HepG2 (cell line): ENCODE measurements around the gene SMYD4. TPM values are rescaled to one million over a fixed set of nuclear protein-coding genes. Genes with fewer than 3 reads are reported as not detected.

Experiments
- GABPB1 ChIP-seq: IDR thresholded peaks from 2 replicates; pipeline ENCODE4 v1.6.1; 2016; ENCODE audit warnings: mild to moderate bottlenecking, missing genetic modification reagents, moderate library complexity, missing compliant biosample characterization
- GPN1 ChIP-seq: sonication (generic); formaldehyde crosslinking; IDR thresholded peaks from 2 replicates; pipeline ENCODE4 v1.5.1; 2020; ENCODE audit warnings: missing genetic modification reagents, borderline replicate concordance
- HOXA5 ChIP-seq: sonication (generic); formaldehyde crosslinking; IDR thresholded peaks from 2 replicates; pipeline ENCODE4 v1.4.0; 2020; ENCODE audit warnings: missing genetic modification reagents
- MLLT10 ChIP-seq: sonication (generic); formaldehyde crosslinking; IDR thresholded peaks from 2 replicates; pipeline ENCODE4 v1.4.0; 2020; ENCODE audit warnings: missing genetic modification reagents
- SAP130 ChIP-seq: IDR thresholded peaks from 2 replicates; pipeline ENCODE4 v1.6.1; 2016; ENCODE audit warnings: low read depth
- SOX5 ChIP-seq: IDR thresholded peaks from 2 replicates; pipeline ENCODE4 v1.6.1; 2016; ENCODE audit warnings: borderline replicate concordance
- ZHX2 ChIP-seq, 2 experiments: sonication (generic) in 1 of 2; formaldehyde crosslinking in 1 of 2; IDR thresholded peaks; 2 replicates each; pipeline versions ENCODE4 v1.6.1 to v1.9.0; 2014 to 2022; ENCODE audit warnings: antibody characterized with exemption in 1 of 2, borderline replicate concordance in 1 of 2, inconsistent platforms in 1 of 2, low read depth in 1 of 2, missing genetic modification reagents in 1 of 2
- ZMYM3 ChIP-seq: sonication (generic); formaldehyde crosslinking; IDR thresholded peaks from 2 replicates; pipeline ENCODE4 v1.5.1; 2020; ENCODE audit warnings: mild to moderate bottlenecking, missing genetic modification reagents
- ZNF672 ChIP-seq: sonication (generic); formaldehyde crosslinking; IDR thresholded peaks from 2 replicates; pipeline ENCODE4 v1.8.1; 2022; ENCODE audit warnings: missing genetic modification reagents
- polyA plus RNA-seq, 8 experiments: library from polyadenylated mRNA; depleted of rRNA in 3 of 8; stranded (reverse) in 7 of 8; unstranded in 1 of 8; fragments of >200 nt; fragmentation: Illumina TruSeq in 4 of 8; extraction: Trizol in 4 of 8; gene quantifications; 2 replicates each; pipeline versions ENCODE4 v1.2.1 to v1.2.3, GENCODE V29; 2011 to 2016; ENCODE audit warnings: low read depth in 4 of 8, missing spikeins in 1 of 8, mixed read lengths in 1 of 8; ENCODE audit not compliant: insufficient read depth in 1 of 8
- total RNA-seq, 5 experiments: library from RNA; depleted of rRNA; stranded (reverse); fragments of >200 nt; fragmentation: Illumina TruSeq; extraction: Trizol; gene quantifications; 2 replicates each; pipeline ENCODE4 v1.2.3, GENCODE V29; 2016; ENCODE audit warnings: low read depth in 1 of 5
- TF ChIP-seq, protein P1 (sequence below): sonication (generic); formaldehyde crosslinking; conservative IDR thresholded peaks from 2 replicates; pipeline ENCODE4 v1.4.0; 2020; ENCODE audit warnings: missing genetic modification reagents
- TF ChIP-seq, protein P2 (sequence below): sonication (generic); formaldehyde crosslinking; IDR thresholded peaks from 2 replicates; pipeline ENCODE4 v1.5.0; 2020; ENCODE audit warnings: missing genetic modification reagents
- TF ChIP-seq, protein P3 (sequence below): sonication (generic); formaldehyde crosslinking; IDR thresholded peaks from 2 replicates; pipeline ENCODE4 v1.4.0; 2020; ENCODE audit warnings: mild to moderate bottlenecking, low read depth, missing genetic modification reagents
- TF ChIP-seq, protein P4 (sequence below): sonication (generic); formaldehyde crosslinking; IDR thresholded peaks from 2 replicates; pipeline ENCODE4 v1.4.0; 2020; ENCODE audit warnings: missing genetic modification reagents

Gene SMYD4
- total and polyA plus RNA-seq, 2 of the 13 experiments (the other 11 are each of a cell fraction or from before 2014, with no cell fraction given) = 7.4 to 11.3 TPM

GRCh38 chr17:1745513-1746020 lies 84.1 kb downstream of the SMYD4 start (continued):
- TF ChIP-seq ZMYM3 (CRISPR knock-in tag) (peak; percentile 35; the same call in 1 of the 2 replicates), ZHX2 (IDR thresholded peaks at IDR 0.05; ENCODE audit: low read depth) (no peak), ZHX2 (CRISPR knock-in tag; IDR thresholded peaks at IDR 0.05; ENCODE audit: borderline replicate concordance) (no peak), SOX5 (CRISPR knock-in tag) (no peak), SAP130 (CRISPR knock-in tag) (peak; percentile 24; the same call in 1 of the 2 replicates), GABPB1 (no peak), GPN1 (CRISPR knock-in tag) (no peak), MLLT10 (CRISPR knock-in tag) (no peak), HOXA5 (CRISPR knock-in tag) (no peak), ZNF672 (CRISPR knock-in tag) (no peak)
- TF ChIP-seq, protein P1, sequence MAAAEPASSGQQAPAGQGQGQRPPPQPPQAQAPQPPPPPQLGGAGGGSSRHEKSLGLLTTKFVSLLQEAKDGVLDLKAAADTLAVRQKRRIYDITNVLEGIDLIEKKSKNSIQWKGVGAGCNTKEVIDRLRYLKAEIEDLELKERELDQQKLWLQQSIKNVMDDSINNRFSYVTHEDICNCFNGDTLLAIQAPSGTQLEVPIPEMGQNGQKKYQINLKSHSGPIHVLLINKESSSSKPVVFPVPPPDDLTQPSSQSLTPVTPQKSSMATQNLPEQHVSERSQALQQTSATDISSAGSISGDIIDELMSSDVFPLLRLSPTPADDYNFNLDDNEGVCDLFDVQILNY (CRISPR knock-in tag) = no peak
- TF ChIP-seq, protein P2, sequence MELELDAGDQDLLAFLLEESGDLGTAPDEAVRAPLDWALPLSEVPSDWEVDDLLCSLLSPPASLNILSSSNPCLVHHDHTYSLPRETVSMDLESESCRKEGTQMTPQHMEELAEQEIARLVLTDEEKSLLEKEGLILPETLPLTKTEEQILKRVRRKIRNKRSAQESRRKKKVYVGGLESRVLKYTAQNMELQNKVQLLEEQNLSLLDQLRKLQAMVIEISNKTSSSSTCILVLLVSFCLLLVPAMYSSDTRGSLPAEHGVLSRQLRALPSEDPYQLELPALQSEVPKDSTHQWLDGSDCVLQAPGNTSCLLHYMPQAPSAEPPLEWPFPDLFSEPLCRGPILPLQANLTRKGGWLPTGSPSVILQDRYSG = no peak
- TF ChIP-seq, protein P3, sequence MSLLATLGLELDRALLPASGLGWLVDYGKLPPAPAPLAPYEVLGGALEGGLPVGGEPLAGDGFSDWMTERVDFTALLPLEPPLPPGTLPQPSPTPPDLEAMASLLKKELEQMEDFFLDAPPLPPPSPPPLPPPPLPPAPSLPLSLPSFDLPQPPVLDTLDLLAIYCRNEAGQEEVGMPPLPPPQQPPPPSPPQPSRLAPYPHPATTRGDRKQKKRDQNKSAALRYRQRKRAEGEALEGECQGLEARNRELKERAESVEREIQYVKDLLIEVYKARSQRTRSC = 0 out of 2 replicates have a peak, but pooled peaks have one; percentile 42
- TF ChIP-seq, protein P4, sequence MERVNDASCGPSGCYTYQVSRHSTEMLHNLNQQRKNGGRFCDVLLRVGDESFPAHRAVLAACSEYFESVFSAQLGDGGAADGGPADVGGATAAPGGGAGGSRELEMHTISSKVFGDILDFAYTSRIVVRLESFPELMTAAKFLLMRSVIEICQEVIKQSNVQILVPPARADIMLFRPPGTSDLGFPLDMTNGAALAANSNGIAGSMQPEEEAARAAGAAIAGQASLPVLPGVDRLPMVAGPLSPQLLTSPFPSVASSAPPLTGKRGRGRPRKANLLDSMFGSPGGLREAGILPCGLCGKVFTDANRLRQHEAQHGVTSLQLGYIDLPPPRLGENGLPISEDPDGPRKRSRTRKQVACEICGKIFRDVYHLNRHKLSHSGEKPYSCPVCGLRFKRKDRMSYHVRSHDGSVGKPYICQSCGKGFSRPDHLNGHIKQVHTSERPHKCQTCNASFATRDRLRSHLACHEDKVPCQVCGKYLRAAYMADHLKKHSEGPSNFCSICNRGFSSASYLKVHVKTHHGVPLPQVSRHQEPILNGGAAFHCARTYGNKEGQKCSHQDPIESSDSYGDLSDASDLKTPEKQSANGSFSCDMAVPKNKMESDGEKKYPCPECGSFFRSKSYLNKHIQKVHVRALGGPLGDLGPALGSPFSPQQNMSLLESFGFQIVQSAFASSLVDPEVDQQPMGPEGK = 0 out of 2 replicates have a peak, but pooled peaks have one; percentile 20
